Activated CD8-positive, alpha-beta memory T cell treated with anti-CD3 and anti-CD28 coated beads for 24 hours (primary cell): ENCODE results near the gene IL13RA2.

ENCODE experiments used
- DNase-seq: peaks from one replicate; pipeline ENCODE4 v3.0.0-alpha.2; 2020

IL13RA2 gene

DNA sequence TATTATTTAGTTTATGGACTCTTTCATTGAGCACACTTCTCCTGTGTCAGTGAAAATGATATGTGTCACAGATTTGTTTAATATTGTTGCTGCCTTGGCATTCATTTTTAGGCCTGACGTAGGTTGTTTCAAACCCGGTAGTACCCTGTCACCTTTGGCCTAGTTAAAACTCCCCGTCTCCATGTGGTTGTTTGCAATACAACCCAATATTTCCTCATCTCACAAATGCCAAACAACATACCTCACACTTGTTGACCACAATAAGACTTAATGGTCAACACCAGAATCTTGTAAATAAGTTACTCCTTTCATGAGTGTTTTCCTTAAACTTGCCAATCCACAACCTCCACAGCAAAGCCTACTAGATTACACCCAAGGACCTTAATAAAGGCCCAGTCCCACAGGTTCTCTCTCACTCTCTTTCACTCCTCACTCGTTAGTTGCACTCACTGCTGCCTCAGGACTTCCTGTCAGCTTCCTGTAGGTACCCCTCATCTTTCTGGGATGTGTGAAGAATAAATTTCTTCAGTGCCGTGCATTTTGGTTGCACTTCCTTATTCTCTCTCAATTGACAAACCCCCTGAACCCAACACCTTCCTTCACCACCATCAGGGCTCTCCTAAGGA, 31.3 kb downstream of the IL13RA2 start:
- DNase-seq, result no peak

- no peak for DNase-seq
These were observed 41.1 kb downstream of the IL13RA2 start for GRCh38 chrX:114976292-114976691.

- no peak for DNase-seq
These were observed 44.4 kb downstream of the IL13RA2 start for GRCh38 chrX:114973013-114973412.

DNA sequence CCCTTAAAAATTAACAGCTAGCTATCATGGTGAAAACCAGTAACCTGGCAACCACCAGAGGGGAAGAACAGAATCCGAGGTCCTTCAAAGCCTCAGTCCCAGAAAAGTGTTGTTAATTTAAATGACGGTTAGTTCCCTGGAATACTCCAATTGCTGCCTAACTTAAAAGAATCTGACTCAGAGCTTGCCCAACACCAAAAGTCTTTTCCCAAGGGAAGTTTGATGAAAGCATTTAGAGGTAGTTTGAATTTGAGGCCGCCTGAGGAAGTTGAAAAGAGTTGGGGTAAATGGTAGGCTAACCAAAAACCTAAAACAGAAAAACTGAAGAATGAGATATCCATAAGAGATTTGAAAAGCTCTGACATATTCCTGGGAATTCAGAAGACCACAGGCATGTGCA, 46.6 kb downstream of the IL13RA2 start:
- no peak for DNase-seq

DNA sequence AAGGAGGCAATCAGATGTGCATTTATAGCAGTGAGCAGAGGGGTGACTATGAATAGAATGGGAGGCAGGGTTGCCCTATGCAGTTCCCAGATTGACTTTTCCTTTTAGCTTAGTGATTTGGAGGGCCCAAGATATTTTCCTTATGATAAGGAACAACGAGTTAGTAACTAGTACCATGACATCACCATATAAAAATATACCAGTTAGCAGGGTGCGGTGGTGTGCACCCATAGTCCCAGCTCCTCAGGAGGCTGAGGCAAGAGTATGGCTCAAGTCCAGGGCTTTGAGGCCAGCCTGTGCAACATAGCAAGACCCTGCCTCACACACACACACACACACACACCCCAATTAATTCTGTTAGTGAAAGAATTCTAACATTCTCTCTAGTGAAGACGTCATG, 53.0 kb downstream of the IL13RA2 start:
- DNase-seq, result no peak

DNA sequence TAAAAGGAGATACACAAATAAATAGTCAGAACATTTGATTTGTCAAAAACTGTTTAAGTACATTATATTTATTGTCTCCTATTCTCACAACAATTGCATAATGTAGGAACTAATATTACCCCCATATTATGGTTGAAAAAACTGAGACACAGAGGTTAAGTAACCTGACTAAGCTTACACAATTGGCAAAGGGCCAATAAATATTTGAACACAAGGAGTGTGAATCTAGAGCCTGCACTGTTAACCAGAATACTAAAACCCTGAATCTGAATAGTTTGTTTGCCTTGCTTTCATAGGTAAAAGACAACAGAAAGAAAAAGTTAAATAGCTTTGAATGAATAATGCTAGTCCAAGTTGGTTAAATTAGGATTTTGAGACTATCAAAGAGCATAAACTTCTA, 55.2 kb downstream of the IL13RA2 start:
- DNase-seq, result no peak

GRCh38 chrX:114959729-114960128, 57.7 kb downstream of the IL13RA2 start:
- no peak for DNase-seq
